Measurements from ENCODE around the gene VWA2. TPM values are rescaled to one million over a fixed set of nuclear protein-coding genes. Genes with fewer than 3 reads are reported as not detected.

The VWA2 gene
- total and polyA plus RNA-seq, 2 of the 4 experiments (the other 2 are of a cell fraction), result not detected

DNA sequence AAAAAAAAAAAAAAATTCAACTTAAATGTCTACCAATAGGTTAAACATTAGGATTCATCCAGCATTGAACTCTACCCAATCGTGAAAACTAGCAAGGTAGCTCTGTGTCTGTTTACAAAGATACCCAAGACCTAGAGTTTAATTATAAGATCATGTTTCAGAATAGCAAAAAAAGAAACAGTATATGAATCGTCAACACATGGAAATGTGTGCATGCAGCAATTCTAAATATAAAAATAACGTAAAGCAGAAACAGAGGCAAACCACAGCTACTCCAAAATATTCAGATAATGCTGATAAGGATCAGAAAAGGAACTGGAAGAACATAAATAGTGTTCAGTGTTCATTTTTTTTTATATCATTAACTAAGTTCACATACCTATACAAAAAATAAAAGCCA lies 96.6 kb downstream of the VWA2 start:
- no peak overlapping the region for H4K91ac ChIP-seq (ENCODE audit: insufficient read depth, low read depth, low read length)
- DNase-seq (no peak), ATAC-seq (ENCODE audit: low read depth) (no peak)
- H3K4me1 ChIP-seq (ENCODE audit: control insufficient read depth, insufficient read depth, low read length), result no peaks in the 10 kb centered on the region
- H2BK5ac ChIP-seq (ENCODE audit: low read depth, low read length, poor library complexity, severe bottlenecking), result no peak overlapping the region
- no peak overlapping the region for H4K5ac ChIP-seq (ENCODE audit: low read depth, low read length)
- H3K9me1 ChIP-seq (ENCODE audit: insufficient read depth, low read length), result no peaks in the 10 kb centered on the region
- intact Hi-C loops (cut with micrococcal nuclease) (no loop called here), dilution Hi-C loops (cut with HindIII; ENCODE audit: low sequenced_read_pairs, unreplicated experiment) (no loop called here), in situ Hi-C loops (cut with MboI; ENCODE audit: low sequenced_read_pairs) (no loop called here)
- no peak overlapping the region for H3K9ac ChIP-seq (ENCODE audit: low read depth, low read length)
- H3K4me3 ChIP-seq (ENCODE audit: insufficient read depth, low read depth, low read length), result no peak overlapping the region
- no peaks in the 10 kb centered on the region for H3K79me1 ChIP-seq (ENCODE audit: low read depth in 1 of 2, low read length in 2 of 2)
- no peak overlapping the region for H2AFZ ChIP-seq (replicated peaks; ENCODE audit: low read length, poor library complexity)
- no peak overlapping the region for H3K27ac ChIP-seq (ENCODE audit: insufficient read depth, low read length)
- no peak overlapping the region for H3K4ac ChIP-seq (ENCODE audit: low read depth, low read length)
- H2BK20ac ChIP-seq (ENCODE audit: low read depth, low read length), result no peak overlapping the region
- no peak overlapping the region for H2AK9ac ChIP-seq (replicated peaks; ENCODE audit: low read depth, low read length, poor library complexity)
- H3K23ac ChIP-seq (ENCODE audit: low read depth, low read length), result no peak overlapping the region
- H3K56ac ChIP-seq (ENCODE audit: extremely low read depth, insufficient read depth, low read length), result no peak overlapping the region
- no peaks in the 10 kb centered on the region for H4K20me1 ChIP-seq (ENCODE audit: insufficient read depth, low read length)
- H4K8ac ChIP-seq (ENCODE audit: low read depth in 2 of 2, low read length in 2 of 2), result no peak overlapping the region
- no peaks in the 10 kb centered on the region for H3K36me3 ChIP-seq (ENCODE audit: control insufficient read depth, insufficient read depth, low read length)
- no TSS peak for BruUV-seq (replicated peaks)
- no peaks in the 10 kb centered on the region for H3K9me3 ChIP-seq (ENCODE audit: control insufficient read depth, insufficient read depth, low read length)
- no peak overlapping the region for H3K18ac ChIP-seq (ENCODE audit: low read depth, low read length)
- H2BK15ac ChIP-seq (ENCODE audit: low read depth, low read length), result no peak overlapping the region
- WGBS, 2 experiments (ENCODE audit: extremely low coverage in 2 of 2, insufficient read length in 1 of 2), result no CpG with 5 or more reads among the region's 3 CpGs
- no peak overlapping the region for H2AK5ac ChIP-seq (ENCODE audit: low read depth, low read length)
- TF ChIP-seq MAZ (IDR thresholded peaks at IDR 0.05; ENCODE audit: borderline replicate concordance, low read depth, low read length), result no peak
- TF ChIP-seq MAFK (IDR thresholded peaks at IDR 0.05; ENCODE audit: low read depth, low read length), result no peak
- TF ChIP-seq, protein P1, sequence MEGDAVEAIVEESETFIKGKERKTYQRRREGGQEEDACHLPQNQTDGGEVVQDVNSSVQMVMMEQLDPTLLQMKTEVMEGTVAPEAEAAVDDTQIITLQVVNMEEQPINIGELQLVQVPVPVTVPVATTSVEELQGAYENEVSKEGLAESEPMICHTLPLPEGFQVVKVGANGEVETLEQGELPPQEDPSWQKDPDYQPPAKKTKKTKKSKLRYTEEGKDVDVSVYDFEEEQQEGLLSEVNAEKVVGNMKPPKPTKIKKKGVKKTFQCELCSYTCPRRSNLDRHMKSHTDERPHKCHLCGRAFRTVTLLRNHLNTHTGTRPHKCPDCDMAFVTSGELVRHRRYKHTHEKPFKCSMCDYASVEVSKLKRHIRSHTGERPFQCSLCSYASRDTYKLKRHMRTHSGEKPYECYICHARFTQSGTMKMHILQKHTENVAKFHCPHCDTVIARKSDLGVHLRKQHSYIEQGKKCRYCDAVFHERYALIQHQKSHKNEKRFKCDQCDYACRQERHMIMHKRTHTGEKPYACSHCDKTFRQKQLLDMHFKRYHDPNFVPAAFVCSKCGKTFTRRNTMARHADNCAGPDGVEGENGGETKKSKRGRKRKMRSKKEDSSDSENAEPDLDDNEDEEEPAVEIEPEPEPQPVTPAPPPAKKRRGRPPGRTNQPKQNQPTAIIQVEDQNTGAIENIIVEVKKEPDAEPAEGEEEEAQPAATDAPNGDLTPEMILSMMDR (conservative IDR thresholded peaks at IDR 0.05; ENCODE audit: low read depth, low read length), result no peak
- TF ChIP-seq CHD1 (IDR thresholded peaks at IDR 0.05; ENCODE audit: low read depth, low read length), result no peak
- no peak for TF ChIP-seq MXI1 (IDR thresholded peaks at IDR 0.05; ENCODE audit: borderline replicate concordance, low read depth, low read length)
- no peak for TF ChIP-seq RAD21 (IDR thresholded peaks at IDR 0.05; ENCODE audit: low read length)
- no peak for TF ChIP-seq POLR2A (IDR thresholded peaks at IDR 0.05; ENCODE audit: low read depth, low read length)
- CTCF ChIA-PET, result no interaction called here
- no peak overlapping the region for H3K4me2 ChIP-seq (ENCODE audit: low read depth, low read length)
- H3K27me3 ChIP-seq (ENCODE audit: control insufficient read depth, insufficient read depth, low read length), result peaks cover 40% of the 10 kb centered on the region
- H3K14ac ChIP-seq (replicated peaks; ENCODE audit: low read depth, low read length), result no peak overlapping the region
- POLR2A ChIA-PET (ENCODE audit: unreplicated experiment), result no interaction called here
- H2BK120ac ChIP-seq (ENCODE audit: low read depth, low read length), result no peak overlapping the region
